PFSK-1 (cell line): ENCODE results near the gene ZNF777.

Source experiments
- POLR2AphosphoS5 ChIP-seq: IDR thresholded peaks from 2 replicates; pipeline ENCODE4 v1.6.1; 2012; ENCODE audit warnings: low read depth, mild to moderate bottlenecking, control low read depth, low read length, moderate library complexity
- REST ChIP-seq, 2 experiments: IDR thresholded peaks; 2 replicates each; pipeline versions ENCODE4 v1.6.1 to v1.8.0; 2011 to 2012; ENCODE audit warnings: low read depth in 2 of 2, low read length in 2 of 2, control low read depth in 1 of 2, inconsistent platforms in 1 of 2, mild to moderate bottlenecking in 1 of 2, moderate library complexity in 1 of 2; ENCODE audit not compliant: insufficient read depth in 1 of 2
- TAF1 ChIP-seq: IDR thresholded peaks from 2 replicates; pipeline ENCODE4 v1.6.1; 2012; ENCODE audit warnings: low read length, control low read depth, borderline replicate concordance; ENCODE audit not compliant: insufficient read depth

GRCh38 chr7:149422162-149422913 is 38.5 kb downstream of the ZNF777 start:
- no peak for TF ChIP-seq POLR2AphosphoS5
- no peak for TF ChIP-seq REST (IDR thresholded peaks at IDR 0.05; ENCODE audit: insufficient read depth in 1 of 2, low read depth in 2 of 2, low read length in 2 of 2)
- TF ChIP-seq TAF1: no peak
